Thyroid gland (tissue), 4 donors: Measurements from ENCODE around the gene LAD1.

Source experiments
- POLR2A ChIP-seq, 2 donors: fragments of 450-650 bp; IDR thresholded peaks; one replicate each; pipeline ENCODE4 v1.6.1; 2017; ENCODE audit warnings: antibody characterized with exemption in 2 of 2, mild to moderate bottlenecking in 2 of 2, moderate library complexity in 1 of 2
- TF ChIP-seq, protein P1 (sequence below), 6 experiments: fragments of 200-600 bp in 3 of 6; fragments of 450-650 bp in 3 of 6; sonication (generic) in 3 of 6; IDR thresholded peaks; one replicate each; pipeline ENCODE4 v1.5.1; 2016 to 2019; ENCODE audit warnings: antibody characterized with exemption in 6 of 6, mild to moderate bottlenecking in 2 of 6, inconsistent platforms in 1 of 6, moderate library complexity in 1 of 6

DNA sequence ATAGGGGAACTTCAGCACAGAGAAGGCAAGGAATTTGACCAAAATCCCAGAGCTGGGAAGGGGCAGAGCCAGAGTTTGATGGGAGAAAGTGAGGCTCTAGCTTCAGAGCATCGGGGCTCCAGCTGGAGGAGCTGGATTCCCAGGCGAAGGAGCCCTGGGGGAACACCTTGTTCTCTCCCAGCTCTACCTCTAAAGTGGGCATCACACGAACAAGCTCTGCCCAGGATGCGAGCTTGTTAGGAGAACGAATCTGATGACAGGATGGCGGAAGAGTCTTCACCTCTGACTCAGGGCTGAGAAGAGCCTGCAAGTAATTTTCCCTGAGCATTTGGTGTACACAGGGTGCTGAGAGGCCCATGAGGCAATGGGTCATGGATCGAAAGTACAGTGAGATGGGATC lies 43.7 kb downstream of the LAD1 start:
- TF ChIP-seq POLR2A (IDR thresholded peaks at IDR 0.05) = no peak
- TF ChIP-seq, protein P1, sequence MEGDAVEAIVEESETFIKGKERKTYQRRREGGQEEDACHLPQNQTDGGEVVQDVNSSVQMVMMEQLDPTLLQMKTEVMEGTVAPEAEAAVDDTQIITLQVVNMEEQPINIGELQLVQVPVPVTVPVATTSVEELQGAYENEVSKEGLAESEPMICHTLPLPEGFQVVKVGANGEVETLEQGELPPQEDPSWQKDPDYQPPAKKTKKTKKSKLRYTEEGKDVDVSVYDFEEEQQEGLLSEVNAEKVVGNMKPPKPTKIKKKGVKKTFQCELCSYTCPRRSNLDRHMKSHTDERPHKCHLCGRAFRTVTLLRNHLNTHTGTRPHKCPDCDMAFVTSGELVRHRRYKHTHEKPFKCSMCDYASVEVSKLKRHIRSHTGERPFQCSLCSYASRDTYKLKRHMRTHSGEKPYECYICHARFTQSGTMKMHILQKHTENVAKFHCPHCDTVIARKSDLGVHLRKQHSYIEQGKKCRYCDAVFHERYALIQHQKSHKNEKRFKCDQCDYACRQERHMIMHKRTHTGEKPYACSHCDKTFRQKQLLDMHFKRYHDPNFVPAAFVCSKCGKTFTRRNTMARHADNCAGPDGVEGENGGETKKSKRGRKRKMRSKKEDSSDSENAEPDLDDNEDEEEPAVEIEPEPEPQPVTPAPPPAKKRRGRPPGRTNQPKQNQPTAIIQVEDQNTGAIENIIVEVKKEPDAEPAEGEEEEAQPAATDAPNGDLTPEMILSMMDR (IDR thresholded peaks at IDR 0.05) = no peak
